IPS-11a (cell line): Measurements from ENCODE around the gene HLA-C.
"Not testable (repeated sequence)": the region's sequence is repeated elsewhere in the genome, so short reads cannot be mapped to it uniquely, and the experiment has no call there.

Experiments
- H3K4me3 ChIP-seq: one replicate; pipeline ENCODE4 v1.5.1; 2013; ENCODE audit warnings: low read depth, low read length, control low read depth

The HLA-C gene

GRCh38 chr6:31271641-31272357 is at the start of gene HLA-C:
HLA-C (minus strand) TSS chr6:31272092; CDS start chr6:31272071, 21 bp downstream.
- peak within 1 kb of the TSS; percentile 62 for H3K4me3 ChIP-seq

- H3K4me3 ChIP-seq, result no peak overlapping the region
Observed at GRCh38 chr6:31321005-31321707, 49.3 kb upstream of the HLA-C start.

- no peak overlapping the region for H3K4me3 ChIP-seq
Observed at GRCh38 chr6:31317036-31317435, 45.1 kb upstream of the HLA-C start.

- H3K4me3 ChIP-seq, result no peak overlapping the region
Observed at GRCh38 chr6:31309641-31310040, 37.7 kb upstream of the HLA-C start.

- peak overlapping the region; percentile 41 for H3K4me3 ChIP-seq
Observed at GRCh38 chr6:31308845-31309175, 36.9 kb upstream of the HLA-C start.

- H3K4me3 ChIP-seq, result peak overlapping the region; percentile 41
Observed at GRCh38 chr6:31308050-31308844, 36.4 kb upstream of the HLA-C start.

- no peak overlapping the region for H3K4me3 ChIP-seq
Observed at GRCh38 chr6:31307669-31308049, 35.8 kb upstream of the HLA-C start.

GRCh38 chr6:31305703-31306219 is 33.9 kb upstream of the HLA-C start:
- H3K4me3 ChIP-seq, result no peak overlapping the region

- no peak overlapping the region for H3K4me3 ChIP-seq
Observed at GRCh38 chr6:31304683-31305082, 32.8 kb upstream of the HLA-C start.

GRCh38 chr6:31300797-31301196 is 28.9 kb upstream of the HLA-C start:
- no peak overlapping the region for H3K4me3 ChIP-seq

- no peak overlapping the region for H3K4me3 ChIP-seq
Observed at GRCh38 chr6:31299947-31300346, 28.1 kb upstream of the HLA-C start.

GRCh38 chr6:31299511-31299910 is 27.6 kb upstream of the HLA-C start:
- no peak overlapping the region for H3K4me3 ChIP-seq

- no peak overlapping the region for H3K4me3 ChIP-seq
Observed at GRCh38 chr6:31294056-31294455, 22.2 kb upstream of the HLA-C start.

- no peak overlapping the region for H3K4me3 ChIP-seq
Observed at GRCh38 chr6:31293343-31293742, 21.5 kb upstream of the HLA-C start.

- no peak overlapping the region for H3K4me3 ChIP-seq
Observed at GRCh38 chr6:31289788-31290187, 17.9 kb upstream of the HLA-C start.

- H3K4me3 ChIP-seq, result no peak overlapping the region
Observed at GRCh38 chr6:31287619-31288018, 15.7 kb upstream of the HLA-C start.

GRCh38 chr6:31285982-31286381 is 14.1 kb upstream of the HLA-C start:
- no peak overlapping the region for H3K4me3 ChIP-seq

- no peak overlapping the region for H3K4me3 ChIP-seq
Observed at GRCh38 chr6:31285486-31285885, 13.6 kb upstream of the HLA-C start.

GRCh38 chr6:31279647-31280046 is 7.8 kb upstream of the HLA-C start:
- H3K4me3 ChIP-seq, result not testable (repeated sequence)

- no peak overlapping the region for H3K4me3 ChIP-seq
Observed at GRCh38 chr6:31272836-31273626, 1.1 kb upstream of the HLA-C start.

GRCh38 chr6:31272436-31272835 is 544 bp upstream of the HLA-C start:
- H3K4me3 ChIP-seq, result peak overlapping the region; percentile 62
